OCI-LY7 (cell line): ENCODE data around the gene KRTAP4-6.
"Not testable (repeated sequence)": the region's sequence is repeated elsewhere in the genome, so short reads cannot be mapped to it uniquely, and the experiment has no call there.

ENCODE experiments used
- CTCF ChIP-seq: fragments of 200-600 bp; sonication (generic); conservative IDR thresholded peaks from 2 replicates; pipeline ENCODE4 v1.5.1; 2014; ENCODE audit warnings: mild to moderate bottlenecking, antibody characterized with exemption, low read length, moderate library complexity, mixed read lengths
- EZH2phosphoT487 ChIP-seq: fragments of 200-600 bp; sonication (generic); IDR thresholded peaks from 2 replicates; pipeline ENCODE4 v1.6.1; 2018; ENCODE audit warnings: low read depth, borderline replicate concordance, mild to moderate bottlenecking, mixed run types, antibody characterized with exemption, low read length, moderate library complexity, mixed read lengths

GRCh38 chr17:41108728-41109386, 31.5 kb downstream of the KRTAP4-6 start:
- not testable (repeated sequence) for TF ChIP-seq CTCF, EZH2phosphoT487
